ENCODE data around the gene CST11. TPM values are rescaled to one million over a fixed set of nuclear protein-coding genes. Genes with fewer than 3 reads are reported as not detected.

Gene CST11
- total and polyA plus RNA-seq, 2 donors (not counting 3 experiments of a cell fraction or from before 2014, with no cell fraction given) = not detected

- ChIA-PET POLR2A (no interaction called here), CTCF (no interaction called here)
- Histone ChIP-seq H3K4me2 (ENCODE audit: insufficient read depth, low read length) (no peak overlapping the region), H3K4me1 (ENCODE audit: control insufficient read depth, extremely low read depth, insufficient read depth, low read length) (no peaks in the 10 kb centered on the region), H2AFZ (ENCODE audit: low read depth, low read length) (no peak overlapping the region), H4K20me1 (replicated peaks; ENCODE audit: control insufficient read depth, extremely low read depth, insufficient read depth, low read length) (no peaks in the 10 kb centered on the region), H3K9ac (replicated peaks; ENCODE audit: extremely low read depth, insufficient read depth, low read length) (no peak overlapping the region), H3K4me3 (replicated peaks in 1 of 3; ENCODE audit: insufficient read depth in 1 of 3, low read depth in 1 of 3, low read length in 3 of 3) (no peak overlapping the region), H3K27ac (ENCODE audit: insufficient read depth, low read depth, low read length) (no peak overlapping the region), H3K27me3 (ENCODE audit: control insufficient read depth in 2 of 2, insufficient read depth in 2 of 2, low read length in 2 of 2) (no peaks in the 10 kb centered on the region), H3K9me1 (replicated peaks; ENCODE audit: control insufficient read depth, extremely low read depth, insufficient read depth, low read length) (no peaks in the 10 kb centered on the region), H3K9me3 (replicated peaks; ENCODE audit: control insufficient read depth, insufficient read depth, low read length) (no peaks in the 10 kb centered on the region), H3K36me3 (ENCODE audit: control insufficient read depth in 2 of 2, extremely low read depth in 1 of 2, insufficient read depth in 2 of 2, low read length in 2 of 2) (no peaks in the 10 kb centered on the region), H3K79me2 (ENCODE audit: control insufficient read depth, insufficient read depth, low read length) (no peaks in the 10 kb centered on the region)
- dilution Hi-C loops (cut with MboI; ENCODE audit: extremely low pct_ligation_motif_present, low sequenced_read_pairs) = no loop called here
- DNase-seq (ENCODE audit: low read depth, low spot score) (no peak), FAIRE-seq (no peak)
- TF ChIP-seq EZH2 (IDR thresholded peaks at IDR 0.05; ENCODE audit: borderline replicate concordance, low read depth, low read length, severe bottlenecking) (no peak), POLR2AphosphoS5 (IDR thresholded peaks at IDR 0.05; ENCODE audit: insufficient read depth, low read depth, low read length) (no peak), MYC (IDR thresholded peaks at IDR 0.05; ENCODE audit: low read depth, low read length) (no peak), GATA2 (IDR thresholded peaks at IDR 0.05; ENCODE audit: insufficient read depth, insufficient read length, low read depth, low read length) (no peak), MAX (IDR thresholded peaks at IDR 0.05; ENCODE audit: insufficient read depth, insufficient read length) (no peak), FOS (IDR thresholded peaks at IDR 0.05; ENCODE audit: borderline replicate concordance, insufficient read depth, low read length) (no peak), CTCF (IDR thresholded peaks at IDR 0.05; ENCODE audit: extremely low read depth in 1 of 2, insufficient read depth in 1 of 2, low read depth in 1 of 2, low read length in 2 of 2) (no peak), JUN (IDR thresholded peaks at IDR 0.05; ENCODE audit: borderline replicate concordance, insufficient read depth, insufficient read length, low read depth) (no peak), POLR2A (IDR thresholded peaks at IDR 0.05; ENCODE audit: low read depth, low read length) (no peak)
- intact Hi-C loops (cut with micrococcal nuclease) = no loop called here
- BruUV-seq (replicated peaks) = no TSS peak
These were observed 3.0 kb upstream of the CST11 start for GRCh38 chr20:23455639-23456038.
